Measurements from ENCODE around the gene RUNX1.
"Not testable (repeated sequence)": the region's sequence is repeated elsewhere in the genome, so short reads cannot be mapped to it uniquely, and the experiment has no call there.

RUNX1 gene

DNA sequence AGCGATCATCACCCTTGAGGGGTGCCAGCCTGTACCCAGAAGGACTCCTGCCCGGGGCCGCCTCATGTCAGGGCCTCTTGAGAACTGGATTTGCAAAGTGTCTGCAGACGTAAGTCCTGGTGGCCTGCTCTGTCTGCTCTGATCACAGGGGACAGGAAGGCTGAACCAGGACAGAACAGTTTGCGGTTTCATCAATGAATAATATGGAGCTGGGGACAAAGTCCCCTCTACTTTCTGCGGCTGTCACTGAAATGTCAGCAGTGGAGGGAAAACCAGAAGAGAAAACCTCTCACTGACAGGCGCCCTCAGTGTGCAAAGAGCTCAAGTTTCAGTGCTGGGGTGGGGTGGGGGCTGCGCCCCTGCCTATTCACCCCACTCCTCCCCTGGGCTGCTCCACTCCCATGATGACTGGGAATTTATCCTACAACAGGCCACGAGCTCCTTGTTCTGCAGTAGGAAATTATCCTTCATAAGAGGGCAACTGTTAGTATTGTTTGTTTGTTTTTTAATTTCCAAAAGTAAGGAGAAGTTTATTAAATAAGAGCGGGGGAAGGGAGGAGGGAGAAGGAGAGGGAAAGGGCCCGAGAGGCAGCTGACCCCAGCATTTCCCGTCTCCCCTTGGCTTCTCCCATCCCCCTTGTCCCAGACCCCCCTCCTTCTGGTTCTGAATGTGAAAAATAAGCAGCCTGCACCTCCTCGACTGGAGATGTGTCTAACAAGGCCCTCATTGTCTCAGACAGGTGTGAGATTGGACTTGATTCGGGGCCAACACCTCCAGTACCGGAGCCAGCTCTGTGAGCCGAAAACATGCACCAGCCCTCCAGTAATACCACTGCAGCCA, 231.1 kb downstream of the RUNX1 start:
- DNase-seq, result no peak

DNA sequence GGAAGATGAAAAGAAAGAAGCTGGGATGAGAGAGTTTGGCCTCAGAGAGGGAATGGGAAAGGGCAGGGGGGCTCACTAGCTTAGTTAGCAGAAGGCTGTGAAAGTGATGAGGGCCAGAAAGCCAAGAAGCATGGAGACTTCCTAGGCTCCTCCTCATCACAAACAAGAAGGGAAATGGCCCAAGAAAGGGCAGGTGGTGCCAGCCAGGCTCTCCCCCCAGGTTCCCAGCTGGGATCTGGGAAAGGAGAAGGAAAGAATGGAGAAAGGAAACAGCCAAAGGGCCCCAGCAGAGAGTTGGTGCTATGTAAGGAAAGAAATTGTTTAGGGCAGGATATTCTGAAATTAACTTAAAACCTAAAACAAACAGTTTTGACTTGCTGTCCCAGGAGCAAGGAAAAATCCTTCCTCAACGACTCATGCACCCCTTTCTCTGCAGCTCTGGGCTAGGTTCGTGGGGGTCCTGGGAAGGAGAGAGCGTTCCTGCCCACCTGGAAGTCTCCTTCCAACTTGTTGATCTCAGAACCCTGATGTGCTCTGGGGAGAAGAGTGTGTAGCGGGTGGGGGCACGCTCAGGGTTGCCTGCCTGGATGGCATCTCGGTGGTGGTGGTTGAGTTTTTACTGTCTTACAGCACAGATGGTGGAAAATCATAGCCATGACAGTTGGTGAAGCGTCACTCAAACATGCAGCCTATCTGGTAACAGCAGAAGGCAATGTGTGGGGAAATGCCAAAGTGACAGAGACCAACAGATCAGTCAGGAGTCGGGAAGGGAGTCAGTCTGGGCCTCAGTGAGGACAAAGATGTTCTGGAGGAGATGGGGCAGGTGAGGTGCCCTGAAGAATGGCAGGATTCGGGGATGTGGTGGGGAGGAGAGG, 233.0 kb downstream of the RUNX1 start:
- no peak for DNase-seq

DNA sequence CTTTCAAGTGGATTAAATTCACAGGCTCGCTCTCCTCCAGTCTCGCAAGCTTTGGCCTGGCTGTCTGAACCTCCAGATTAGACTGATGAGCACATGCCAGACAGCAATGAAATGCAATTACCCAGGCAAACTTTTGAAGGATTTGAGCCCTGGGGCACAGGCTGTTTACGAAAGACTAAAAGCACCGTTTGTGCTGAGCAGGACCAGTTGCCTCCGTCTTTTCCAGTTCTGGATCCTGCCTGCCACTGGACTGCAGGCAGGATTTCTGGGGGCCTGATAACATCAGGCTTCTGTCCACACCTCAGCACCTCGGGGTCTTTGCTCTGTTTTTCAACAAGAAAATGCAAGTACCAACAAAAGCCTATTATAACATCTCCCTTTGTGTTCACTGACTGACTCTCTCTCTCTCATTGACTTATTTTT, 234.6 kb downstream of the RUNX1 start:
- DNase-seq, result no peak

DNA sequence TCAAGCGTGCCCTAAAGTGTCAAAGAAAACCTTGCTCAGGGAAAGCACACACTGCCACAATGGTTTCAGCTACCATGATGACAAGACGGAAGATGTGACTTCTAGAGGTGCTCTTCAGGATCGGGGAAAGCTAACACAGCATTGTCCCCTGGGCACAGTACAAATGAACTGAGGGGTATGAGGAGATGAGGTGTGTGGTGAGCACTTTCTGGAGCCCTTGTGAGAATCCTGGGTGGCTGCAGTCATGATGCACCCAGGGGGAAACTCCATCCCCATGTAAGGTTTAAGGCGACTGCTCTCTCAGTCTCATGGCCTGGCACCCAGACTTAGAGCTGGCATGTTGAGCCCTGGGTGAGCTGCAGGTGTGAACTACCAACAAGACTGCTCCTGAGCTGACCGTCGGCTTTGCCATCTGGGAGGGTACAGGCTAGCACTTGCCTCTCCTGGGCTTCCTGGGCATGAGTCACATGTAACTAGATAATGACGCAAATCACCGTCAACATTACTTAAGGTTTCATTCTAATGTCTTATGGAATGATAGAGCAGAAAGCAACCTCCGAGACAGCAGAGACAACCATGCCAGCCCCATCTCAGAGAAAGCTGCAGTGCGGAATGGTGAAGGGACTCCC, 235.7 kb downstream of the RUNX1 start:
- no peak for DNase-seq

DNA sequence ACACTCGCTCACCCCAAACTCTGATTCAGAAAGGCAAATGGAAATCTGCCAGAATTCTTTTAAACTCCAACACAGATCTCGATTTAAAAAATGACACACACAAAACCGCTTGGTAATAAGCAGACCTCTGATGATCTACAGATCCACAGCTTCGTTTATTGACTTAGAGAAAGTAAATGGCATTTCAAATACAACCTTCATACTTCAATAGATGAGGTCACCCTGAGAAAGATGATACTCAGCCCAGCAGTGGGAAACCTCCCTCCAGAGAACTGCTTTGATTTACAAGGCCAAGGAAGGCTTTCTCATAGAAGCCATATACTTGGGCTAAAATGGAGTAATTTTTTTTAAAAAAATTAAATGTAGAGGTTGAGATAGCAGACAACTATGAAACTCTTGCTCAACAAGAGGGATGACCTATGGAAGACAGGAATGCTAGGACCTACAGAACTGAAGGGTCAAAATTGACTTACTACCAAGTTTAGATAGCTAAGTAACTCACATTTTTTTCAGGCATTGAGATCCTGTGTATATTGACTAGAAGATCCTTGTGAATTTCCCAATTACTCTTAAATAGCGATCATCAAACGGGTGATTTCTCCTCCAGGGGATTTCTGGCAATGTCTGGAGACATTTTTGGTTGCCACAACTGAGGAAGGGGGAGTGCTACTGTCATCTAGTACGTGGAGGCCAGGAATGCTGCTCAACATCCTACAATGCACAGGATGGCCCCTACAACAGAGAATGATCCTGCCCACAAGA, 236.4 kb downstream of the RUNX1 start:
- no peak for DNase-seq

DNA sequence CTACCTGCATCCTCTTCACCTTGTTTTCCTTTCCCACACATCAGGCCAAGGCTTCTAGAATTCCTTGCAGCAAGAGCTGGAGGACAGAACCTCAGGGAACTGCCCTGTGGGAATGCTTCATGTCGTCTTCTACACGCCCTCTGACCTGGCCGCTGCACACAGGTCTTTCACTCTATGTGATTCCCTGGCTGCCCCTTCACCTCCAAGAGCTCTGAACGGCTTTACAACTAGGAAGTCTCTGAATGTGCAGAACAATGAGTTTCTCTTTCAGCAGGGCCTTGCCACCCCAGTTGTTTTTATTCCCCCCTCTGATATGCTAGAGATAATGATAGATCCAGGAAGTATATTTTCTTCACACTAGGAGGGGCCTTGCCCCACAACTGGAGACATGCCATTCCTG, 237.7 kb downstream of the RUNX1 start:
- DNase-seq, result no peak

DNA sequence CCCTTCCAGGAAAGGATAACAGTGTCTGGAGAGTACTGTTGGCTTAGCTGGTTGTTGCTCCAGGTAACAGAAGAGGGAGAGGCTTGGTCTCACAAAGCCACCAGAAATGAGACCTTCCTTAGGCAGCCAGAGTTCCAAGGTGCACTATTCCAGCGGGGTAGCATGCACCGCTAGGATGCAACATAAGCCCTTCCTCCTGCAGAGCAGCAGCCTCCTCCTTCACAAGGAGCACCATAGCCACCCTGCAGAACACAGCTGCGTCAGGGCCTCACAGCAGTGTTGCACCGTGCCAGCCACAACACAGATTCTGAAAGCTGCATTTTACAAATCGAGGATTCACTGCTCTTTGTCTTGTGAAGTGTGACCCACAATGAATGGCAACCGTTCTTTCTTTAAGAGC, 238.3 kb downstream of the RUNX1 start:
- DNase-seq, result no peak

DNA sequence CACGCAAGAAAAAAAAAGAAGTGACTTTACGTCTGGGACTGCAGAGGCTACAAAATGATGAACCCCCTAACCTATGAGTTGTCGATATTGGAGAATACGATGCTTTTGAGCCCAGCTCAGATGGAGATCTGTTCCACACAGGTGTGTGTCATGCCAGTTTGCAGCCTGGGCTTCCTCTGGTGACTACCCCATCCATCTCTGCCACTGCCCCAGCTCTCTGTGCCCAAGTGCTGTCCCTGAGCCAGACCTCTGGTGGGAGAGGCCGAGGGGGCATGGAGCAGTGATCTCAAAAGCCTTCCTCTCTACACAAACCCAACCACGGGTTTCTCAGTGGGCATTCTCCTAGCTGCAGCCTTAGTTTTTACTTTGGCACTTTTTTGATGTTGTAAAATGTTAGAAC, 239.3 kb downstream of the RUNX1 start:
- no peak for DNase-seq

DNA sequence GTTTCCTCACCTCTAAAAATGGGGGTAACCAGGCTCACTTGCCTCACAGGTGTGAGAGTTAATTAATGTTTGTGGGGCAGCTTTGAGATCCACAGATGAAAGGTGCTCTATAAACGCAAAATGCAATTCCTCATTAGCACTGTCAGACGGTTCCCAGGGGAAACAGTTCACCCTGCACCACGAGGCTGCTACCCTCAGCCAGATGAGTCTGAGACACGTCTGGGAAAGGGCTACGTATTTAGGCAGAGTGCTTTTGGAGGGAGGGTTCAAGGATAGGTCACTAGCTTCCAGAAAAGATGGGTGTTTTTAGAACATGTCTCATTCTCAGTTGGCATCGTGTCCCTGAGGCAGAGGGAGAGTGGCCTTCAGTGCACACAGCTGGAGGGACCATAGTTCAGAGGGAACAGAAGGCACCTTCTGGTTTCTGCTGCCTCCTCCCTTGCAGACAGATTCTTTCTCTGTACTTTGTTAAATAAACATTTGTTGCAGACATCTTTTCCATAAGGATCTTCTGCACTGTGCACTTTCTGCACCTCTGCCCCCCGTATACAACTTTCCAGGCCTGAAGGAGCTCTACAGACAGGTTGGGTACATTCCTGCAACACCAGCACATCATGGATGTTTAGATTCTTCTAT, 240.4 kb downstream of the RUNX1 start:
- no peak for DNase-seq

DNA sequence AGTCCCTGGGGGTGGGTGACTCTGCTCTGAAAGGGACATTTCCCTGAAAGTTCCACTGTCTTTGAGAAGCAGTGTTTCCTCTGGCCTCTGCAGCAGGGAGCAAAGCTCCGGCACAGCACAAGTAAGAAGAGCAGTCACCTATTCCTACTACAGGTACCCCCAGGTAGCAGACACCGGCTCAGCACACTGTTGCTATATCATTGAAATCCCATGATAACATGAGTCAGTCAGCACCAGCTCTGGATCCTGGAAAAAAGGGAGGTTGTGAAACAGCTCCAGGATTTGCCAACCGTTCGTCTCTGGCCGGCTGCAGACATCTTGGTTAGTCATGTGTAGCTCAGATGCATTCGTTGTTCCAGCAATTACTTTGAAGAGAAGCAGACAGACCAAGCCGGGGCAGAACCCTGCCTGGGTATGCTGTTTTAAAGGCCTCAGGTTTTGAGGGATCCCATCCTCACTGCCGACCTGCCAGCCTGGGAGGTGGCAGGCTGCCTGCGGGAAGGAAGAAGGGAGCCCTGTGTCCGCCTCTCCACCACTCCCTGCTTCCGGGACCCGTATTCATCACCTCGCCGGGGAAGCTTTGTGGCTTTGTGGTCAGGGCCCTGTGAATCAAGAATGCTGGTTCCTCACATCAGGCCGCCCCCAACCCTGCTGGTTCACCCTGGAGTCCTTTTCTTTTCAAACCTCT, 241.1 kb downstream of the RUNX1 start:
- DNase-seq, result peak; percentile 71

DNA sequence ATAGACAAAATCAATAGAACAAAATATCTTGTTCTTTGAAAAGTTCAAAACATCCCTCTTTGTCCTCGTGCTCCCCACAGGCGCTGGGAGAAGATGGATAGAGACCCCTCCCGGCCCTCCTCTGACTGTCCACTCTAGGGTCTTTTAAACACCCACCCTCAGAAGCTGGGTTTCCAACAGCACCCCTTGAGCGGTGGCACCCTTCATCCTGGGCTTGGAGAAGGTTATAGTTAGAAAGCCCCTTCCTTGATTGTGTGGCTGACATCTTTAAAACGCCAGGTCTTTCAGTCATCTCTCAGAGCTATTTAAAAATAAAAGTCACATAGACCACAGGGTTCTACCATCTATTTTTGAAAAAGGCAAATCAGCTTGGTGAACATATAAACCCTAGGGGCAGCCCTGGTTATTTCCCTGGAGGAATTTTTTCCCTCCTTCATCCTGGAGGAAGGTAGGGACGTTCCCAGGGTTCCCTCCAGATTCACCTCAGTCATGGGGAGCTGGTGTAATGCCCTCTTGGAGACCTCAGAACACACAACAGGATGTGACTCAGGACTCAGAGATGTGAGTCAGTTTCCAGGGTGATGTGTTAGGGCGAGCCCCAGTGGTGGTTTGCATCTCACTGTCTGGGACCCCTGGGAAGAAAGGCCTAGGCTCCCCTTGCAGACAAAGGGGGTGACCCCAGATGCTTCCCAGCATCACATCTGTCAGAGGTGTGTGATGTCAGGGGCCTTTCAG, 241.8 kb downstream of the RUNX1 start:
- peak; percentile 73 for DNase-seq

DNA sequence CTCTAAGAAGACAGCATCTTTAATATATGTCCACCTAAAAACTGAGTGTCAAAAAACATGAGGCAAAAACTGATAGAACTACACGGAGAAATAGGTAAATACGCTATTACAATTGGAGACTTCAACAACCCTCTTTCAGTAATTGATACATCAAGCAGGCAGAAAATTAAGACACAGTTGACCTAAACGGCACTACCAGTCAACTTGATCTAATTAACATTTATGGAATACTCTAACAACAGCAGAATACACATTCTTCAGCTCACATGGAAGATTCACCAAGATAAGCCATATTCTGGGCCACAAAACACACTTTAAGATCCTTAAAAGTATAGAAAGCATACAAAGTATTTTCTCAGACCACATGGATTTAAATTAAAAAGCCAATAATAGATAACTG, 242.7 kb downstream of the RUNX1 start:
- DNase-seq, result no peak

DNA sequence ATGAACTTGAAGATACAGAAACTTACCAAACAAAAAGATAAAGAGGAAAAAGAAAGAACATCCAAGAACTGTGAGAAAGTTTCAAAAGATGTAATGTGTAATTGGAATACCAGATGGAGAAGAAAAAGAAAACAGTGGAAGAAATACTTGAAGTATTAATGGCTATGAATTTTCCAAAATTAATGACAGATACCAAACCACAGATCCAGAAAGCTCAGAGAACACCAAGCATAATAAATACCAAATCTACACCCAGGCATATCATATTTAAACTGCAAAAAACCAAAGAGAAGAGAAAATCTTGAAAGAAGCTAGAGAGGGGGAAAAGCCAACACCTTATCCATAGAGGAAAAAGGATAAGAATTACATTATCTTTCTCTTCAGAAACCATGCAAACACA, 243.9 kb downstream of the RUNX1 start:
- no peak for DNase-seq

DNA sequence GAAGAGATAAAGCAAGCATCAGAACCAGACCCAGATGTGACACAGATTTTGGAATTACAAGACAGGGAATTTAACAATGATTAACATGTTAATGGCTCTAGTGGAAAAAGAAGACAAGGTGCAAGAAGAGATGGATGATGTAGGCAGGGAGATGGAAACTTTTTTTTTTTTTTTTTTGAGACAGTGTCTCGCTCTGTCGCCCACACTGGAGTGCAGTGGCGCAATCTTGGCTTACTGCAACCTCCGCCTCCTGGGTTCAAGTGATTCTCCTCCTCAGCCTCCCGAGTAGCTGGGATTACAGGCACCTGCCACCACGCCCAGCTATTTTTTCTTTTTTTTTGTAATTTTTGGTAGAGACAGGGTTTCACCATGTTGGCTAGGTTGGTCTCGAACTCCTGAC, 244.5 kb downstream of the RUNX1 start:
- not testable (repeated sequence) for DNase-seq

DNA sequence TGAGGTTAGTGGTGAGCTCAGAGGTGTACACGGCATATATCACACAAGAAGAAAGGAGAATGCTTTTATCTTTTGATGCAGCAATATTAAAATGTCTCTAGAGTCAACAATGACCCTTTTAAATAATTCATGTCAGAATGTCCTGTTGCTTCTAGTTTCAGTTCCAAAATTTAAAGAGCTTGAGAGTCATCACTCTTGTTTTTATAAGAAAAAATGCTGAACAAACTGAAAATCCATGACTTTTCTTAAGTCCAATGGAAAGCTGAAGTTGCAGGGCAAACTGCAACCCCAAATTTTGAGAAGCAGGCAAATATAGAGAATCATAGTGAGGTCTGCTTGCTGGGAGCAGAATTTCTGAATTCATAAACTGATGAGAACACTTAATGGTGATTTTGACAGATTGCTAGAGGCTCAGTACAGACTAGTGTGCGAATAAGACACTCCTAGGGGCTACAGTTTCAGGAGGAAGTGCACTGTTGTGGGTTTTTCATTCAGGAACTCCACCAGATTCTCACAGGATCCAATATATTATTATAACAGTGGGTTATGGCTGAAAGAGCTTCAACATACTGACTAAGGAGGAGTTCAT, 245.2 kb downstream of the RUNX1 start:
- no peak for DNase-seq

DNA sequence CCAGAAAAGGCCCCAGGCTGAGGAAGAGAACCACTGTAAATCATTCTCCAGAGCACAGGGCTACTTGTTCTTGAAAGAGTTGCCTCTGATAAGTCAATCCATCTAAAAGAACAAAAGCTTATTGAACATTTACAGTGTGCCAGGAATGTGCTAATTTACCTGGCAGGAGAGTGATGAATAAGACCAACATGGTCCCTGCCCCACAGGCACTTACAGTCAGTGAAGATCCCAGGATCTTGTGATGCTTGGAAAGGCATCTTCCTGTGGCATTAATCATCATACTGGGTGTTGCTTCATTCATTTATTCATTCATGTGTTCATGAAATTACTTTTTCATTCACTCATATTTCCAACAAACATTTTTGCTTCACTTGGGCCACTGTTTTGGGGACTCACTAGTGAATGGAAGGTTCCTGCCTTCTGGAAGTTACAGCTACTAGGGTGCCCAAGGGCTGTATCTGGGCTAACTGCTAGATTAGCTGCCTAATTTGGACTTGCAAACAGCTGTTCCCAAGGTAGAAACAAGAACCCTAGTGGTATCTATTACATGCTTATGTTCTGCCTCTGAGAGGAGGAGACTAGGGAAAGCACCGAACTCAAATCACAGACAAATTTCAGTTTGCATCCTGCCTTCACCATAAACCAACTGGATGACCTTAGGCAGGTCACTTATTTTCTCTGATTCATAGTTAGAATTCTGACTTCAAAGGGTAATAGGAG, 246.8 kb downstream of the RUNX1 start:
- no peak for DNase-seq

DNA sequence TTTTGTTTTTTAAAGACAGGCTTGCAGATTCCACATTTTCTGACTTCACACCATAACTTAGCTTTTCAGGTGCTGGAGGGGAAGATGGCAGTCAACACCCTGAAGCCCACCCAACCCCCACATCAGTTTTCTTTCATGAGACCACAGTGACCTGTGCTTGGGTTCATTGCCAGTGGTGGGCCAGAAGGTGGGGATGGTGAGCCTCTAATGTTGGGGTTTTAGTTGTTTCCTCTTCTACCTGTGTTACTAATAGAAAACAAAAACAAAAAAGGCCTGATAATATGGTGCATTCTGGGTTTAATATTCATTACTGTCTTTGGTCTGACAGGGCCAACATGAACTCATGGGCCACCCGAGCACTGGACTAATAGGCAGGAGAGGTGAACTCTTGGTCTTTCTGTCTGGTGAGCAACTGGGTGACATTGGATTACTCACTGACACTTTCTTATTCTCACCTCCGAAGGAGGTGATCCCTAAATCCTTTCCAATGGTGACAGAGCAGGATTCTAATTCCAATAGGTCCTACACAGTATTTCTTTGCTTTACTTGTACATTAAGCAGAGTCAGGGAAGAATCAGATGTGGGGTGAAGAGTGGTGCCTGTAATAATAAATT, 247.5 kb downstream of the RUNX1 start:
- DNase-seq, result peak; percentile 34

DNA sequence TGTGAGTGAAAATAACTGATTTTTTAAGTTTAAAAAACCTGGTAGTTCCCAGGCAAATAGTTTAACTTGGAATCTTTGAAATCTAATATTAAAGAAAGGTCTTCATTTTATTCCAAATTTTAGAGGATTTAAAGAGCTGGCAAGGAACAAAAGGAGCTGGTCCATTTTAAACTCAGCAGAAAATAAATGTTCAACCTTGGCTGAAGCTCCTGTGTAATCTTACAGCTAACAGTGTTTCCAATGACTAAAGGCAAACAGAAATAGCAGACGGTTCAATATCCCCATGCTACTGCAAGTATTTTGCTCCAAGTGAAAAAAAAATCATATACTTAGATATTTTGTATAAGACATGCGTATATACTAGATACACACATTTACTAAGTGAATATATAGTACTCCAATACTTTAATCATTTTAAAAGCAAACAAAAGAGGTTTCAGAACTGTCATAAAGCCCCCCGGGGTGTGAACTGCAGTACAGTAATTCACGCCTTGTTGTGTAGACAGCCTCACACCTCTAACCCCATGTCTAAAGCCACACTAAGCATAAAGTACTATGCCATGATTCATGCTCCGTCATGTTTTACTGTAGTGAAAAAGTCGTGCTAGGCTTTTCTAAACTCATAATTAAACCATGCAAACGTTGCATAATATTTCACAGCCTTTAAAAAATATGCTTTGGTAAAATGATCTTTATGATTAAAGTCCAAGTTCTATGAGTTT, 248.1 kb downstream of the RUNX1 start:
- no peak for DNase-seq

DNA sequence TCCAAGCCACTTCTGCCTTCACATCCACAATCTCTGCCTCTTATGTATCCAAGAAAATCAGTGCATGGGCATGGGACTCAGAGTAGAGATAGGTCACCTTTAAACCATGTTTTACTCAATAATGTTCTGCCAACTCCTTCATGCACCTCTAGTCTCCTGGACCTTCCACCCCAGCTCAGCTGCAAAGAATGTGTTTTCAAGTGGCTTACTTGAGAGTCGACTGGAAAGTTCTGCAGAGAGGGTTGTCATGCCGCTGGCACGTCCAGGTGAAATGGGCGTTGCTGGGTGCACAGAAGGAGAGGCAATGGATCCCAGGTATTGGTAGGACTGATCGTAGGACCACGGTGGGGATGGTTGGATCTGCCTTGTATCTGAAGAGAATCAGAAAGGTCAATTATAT, 250.0 kb downstream of the RUNX1 start:
- DNase-seq, result no peak

Data from CD4-positive, alpha-beta T cell treated with Interleukin-6 for 4 hours (primary cell).